ENCODE results near the gene AKIRIN1. TPM values are rescaled to one million over a fixed set of nuclear protein-coding genes. Genes with fewer than 3 reads are reported as not detected.

Gene AKIRIN1
- total and polyA plus RNA-seq, 10 of the 15 experiments (the other 5 are each of a cell fraction or from before 2014, with no cell fraction given) = 7.5 to 72.3 (median 50.4) TPM

DNA sequence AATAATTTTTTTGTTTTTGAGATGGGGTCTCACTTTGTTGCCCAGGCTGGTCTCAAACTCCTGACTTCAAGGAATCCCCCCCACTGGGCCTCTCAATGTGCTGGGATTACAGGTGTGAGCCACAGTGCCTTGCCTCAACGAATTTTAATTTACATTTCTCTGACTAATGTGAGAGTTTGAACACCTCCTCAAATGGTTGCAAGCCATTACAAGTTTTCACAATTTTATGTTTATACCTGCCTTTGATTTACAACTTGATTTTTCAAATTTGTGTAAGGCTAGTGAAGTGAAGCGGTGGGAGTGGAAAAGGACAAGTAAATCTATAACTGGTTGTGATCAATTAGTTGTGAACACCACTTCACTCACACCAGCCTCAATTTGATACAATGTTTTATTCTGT lies 40.5 kb upstream of the AKIRIN1 start (continued):
- TF ChIP-seq, protein P1, sequence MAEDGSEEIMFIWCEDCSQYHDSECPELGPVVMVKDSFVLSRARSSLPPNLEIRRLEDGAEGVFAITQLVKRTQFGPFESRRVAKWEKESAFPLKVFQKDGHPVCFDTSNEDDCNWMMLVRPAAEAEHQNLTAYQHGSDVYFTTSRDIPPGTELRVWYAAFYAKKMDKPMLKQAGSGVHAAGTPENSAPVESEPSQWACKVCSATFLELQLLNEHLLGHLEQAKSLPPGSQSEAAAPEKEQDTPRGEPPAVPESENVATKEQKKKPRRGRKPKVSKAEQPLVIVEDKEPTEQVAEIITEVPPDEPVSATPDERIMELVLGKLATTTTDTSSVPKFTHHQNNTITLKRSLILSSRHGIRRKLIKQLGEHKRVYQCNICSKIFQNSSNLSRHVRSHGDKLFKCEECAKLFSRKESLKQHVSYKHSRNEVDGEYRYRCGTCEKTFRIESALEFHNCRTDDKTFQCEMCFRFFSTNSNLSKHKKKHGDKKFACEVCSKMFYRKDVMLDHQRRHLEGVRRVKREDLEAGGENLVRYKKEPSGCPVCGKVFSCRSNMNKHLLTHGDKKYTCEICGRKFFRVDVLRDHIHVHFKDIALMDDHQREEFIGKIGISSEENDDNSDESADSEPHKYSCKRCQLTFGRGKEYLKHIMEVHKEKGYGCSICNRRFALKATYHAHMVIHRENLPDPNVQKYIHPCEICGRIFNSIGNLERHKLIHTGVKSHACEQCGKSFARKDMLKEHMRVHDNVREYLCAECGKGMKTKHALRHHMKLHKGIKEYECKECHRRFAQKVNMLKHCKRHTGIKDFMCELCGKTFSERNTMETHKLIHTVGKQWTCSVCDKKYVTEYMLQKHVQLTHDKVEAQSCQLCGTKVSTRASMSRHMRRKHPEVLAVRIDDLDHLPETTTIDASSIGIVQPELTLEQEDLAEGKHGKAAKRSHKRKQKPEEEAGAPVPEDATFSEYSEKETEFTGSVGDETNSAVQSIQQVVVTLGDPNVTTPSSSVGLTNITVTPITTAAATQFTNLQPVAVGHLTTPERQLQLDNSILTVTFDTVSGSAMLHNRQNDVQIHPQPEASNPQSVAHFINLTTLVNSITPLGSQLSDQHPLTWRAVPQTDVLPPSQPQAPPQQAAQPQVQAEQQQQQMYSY (CRISPR knock-in tag; IDR thresholded peaks at IDR 0.05) = no peak
- TF ChIP-seq RBBP5 (conservative IDR thresholded peaks at IDR 0.05) = no peak
- TF ChIP-seq, protein P2, sequence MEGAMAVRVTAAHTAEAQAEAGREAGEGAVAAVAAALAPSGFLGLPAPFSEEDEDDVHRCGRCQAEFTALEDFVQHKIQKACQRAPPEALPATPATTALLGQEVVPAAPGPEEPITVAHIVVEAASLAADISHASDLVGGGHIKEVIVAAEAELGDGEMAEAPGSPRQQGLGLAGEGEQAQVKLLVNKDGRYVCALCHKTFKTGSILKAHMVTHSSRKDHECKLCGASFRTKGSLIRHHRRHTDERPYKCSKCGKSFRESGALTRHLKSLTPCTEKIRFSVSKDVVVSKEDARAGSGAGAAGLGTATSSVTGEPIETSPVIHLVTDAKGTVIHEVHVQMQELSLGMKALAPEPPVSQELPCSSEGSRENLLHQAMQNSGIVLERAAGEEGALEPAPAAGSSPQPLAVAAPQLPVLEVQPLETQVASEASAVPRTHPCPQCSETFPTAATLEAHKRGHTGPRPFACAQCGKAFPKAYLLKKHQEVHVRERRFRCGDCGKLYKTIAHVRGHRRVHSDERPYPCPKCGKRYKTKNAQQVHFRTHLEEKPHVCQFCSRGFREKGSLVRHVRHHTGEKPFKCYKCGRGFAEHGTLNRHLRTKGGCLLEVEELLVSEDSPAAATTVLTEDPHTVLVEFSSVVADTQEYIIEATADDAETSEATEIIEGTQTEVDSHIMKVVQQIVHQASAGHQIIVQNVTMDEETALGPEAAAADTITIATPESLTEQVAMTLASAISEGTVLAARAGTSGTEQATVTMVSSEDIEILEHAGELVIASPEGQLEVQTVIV (IDR thresholded peaks at IDR 0.05; ENCODE audit: borderline replicate concordance, partially characterized antibody) = no peak
- no peak for TF ChIP-seq SMARCA5 (IDR thresholded peaks at IDR 0.05)
- TF ChIP-seq, protein P3, sequence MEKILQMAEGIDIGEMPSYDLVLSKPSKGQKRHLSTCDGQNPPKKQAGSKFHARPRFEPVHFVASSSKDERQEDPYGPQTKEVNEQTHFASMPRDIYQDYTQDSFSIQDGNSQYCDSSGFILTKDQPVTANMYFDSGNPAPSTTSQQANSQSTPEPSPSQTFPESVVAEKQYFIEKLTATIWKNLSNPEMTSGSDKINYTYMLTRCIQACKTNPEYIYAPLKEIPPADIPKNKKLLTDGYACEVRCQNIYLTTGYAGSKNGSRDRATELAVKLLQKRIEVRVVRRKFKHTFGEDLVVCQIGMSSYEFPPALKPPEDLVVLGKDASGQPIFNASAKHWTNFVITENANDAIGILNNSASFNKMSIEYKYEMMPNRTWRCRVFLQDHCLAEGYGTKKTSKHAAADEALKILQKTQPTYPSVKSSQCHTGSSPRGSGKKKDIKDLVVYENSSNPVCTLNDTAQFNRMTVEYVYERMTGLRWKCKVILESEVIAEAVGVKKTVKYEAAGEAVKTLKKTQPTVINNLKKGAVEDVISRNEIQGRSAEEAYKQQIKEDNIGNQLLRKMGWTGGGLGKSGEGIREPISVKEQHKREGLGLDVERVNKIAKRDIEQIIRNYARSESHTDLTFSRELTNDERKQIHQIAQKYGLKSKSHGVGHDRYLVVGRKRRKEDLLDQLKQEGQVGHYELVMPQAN (conservative IDR thresholded peaks at IDR 0.05) = no peak
- TF ChIP-seq, protein P4, sequence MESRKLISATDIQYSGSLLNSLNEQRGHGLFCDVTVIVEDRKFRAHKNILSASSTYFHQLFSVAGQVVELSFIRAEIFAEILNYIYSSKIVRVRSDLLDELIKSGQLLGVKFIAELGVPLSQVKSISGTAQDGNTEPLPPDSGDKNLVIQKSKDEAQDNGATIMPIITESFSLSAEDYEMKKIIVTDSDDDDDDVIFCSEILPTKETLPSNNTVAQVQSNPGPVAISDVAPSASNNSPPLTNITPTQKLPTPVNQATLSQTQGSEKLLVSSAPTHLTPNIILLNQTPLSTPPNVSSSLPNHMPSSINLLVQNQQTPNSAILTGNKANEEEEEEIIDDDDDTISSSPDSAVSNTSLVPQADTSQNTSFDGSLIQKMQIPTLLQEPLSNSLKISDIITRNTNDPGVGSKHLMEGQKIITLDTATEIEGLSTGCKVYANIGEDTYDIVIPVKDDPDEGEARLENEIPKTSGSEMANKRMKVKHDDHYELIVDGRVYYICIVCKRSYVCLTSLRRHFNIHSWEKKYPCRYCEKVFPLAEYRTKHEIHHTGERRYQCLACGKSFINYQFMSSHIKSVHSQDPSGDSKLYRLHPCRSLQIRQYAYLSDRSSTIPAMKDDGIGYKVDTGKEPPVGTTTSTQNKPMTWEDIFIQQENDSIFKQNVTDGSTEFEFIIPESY (IDR thresholded peaks at IDR 0.05) = no peak
